NCI-H1417 (cell line): ENCODE results near the gene EIF4G2.
"Not testable (repeated sequence)": the region's sequence is repeated elsewhere in the genome, so short reads cannot be mapped to it uniquely, and the experiment has no call there.

Experiments
- DNase-seq, 3 experiments: peaks; one replicate each; lab custom pipeline; 2025; lab: John Stamatoyannopoulos, UW

The EIF4G2 gene

GRCh38 chr11:10808553-10809372, at the start of gene EIF4G2:
TSS of gene EIF4G2 (minus strand) at chr11:10808926.
- peak; percentile 97 to 99 (median 99) for DNase-seq

- peak; percentile 98 to 99 (median 99) for DNase-seq
Observed at GRCh38 chr11:10857709-10858438, 49.1 kb upstream of the EIF4G2 start, which contains the start of gene ZBED5. TSS of gene ZBED5 (minus strand) at chr11:10858053. CDS start at chr11:10854945, 3,108 bp downstream.

GRCh38 chr11:10857459-10857708, 48.7 kb upstream of the EIF4G2 start:
- no peak for DNase-seq

GRCh38 chr11:10856689-10857458, 48.1 kb upstream of the EIF4G2 start:
- DNase-seq = peak; percentile 69 to 83 (median 74)

- no peak for DNase-seq
Observed at GRCh38 chr11:10855295-10855694, 46.6 kb upstream of the EIF4G2 start.

GRCh38 chr11:10847960-10848860, 39.5 kb upstream of the EIF4G2 start:
- DNase-seq = no peak

GRCh38 chr11:10846660-10847059, 37.9 kb upstream of the EIF4G2 start:
- no peak for DNase-seq

- DNase-seq = no peak
Observed at GRCh38 chr11:10845589-10845988, 36.9 kb upstream of the EIF4G2 start.

GRCh38 chr11:10844796-10845195, 36.1 kb upstream of the EIF4G2 start:
- no peak for DNase-seq

GRCh38 chr11:10844356-10844755, 35.6 kb upstream of the EIF4G2 start:
- DNase-seq = no peak

- no peak for DNase-seq
Observed at GRCh38 chr11:10838881-10839280, 30.2 kb upstream of the EIF4G2 start.

GRCh38 chr11:10838083-10838482, 29.4 kb upstream of the EIF4G2 start:
- no peak for DNase-seq

- not testable (repeated sequence) for DNase-seq
Observed at GRCh38 chr11:10836884-10837283, 28.2 kb upstream of the EIF4G2 start.

- DNase-seq = no peak
Observed at GRCh38 chr11:10829139-10829538, 20.4 kb upstream of the EIF4G2 start.

GRCh38 chr11:10828402-10828801, 19.7 kb upstream of the EIF4G2 start:
- DNase-seq = no peak

GRCh38 chr11:10824888-10825287, 16.2 kb upstream of the EIF4G2 start:
- no peak for DNase-seq

- no peak for DNase-seq
Observed at GRCh38 chr11:10823152-10823579, 14.4 kb upstream of the EIF4G2 start.

GRCh38 chr11:10822491-10822890, 13.8 kb upstream of the EIF4G2 start:
- not testable (repeated sequence) for DNase-seq

- peak in 1 of 3 experiments; percentile 40 for DNase-seq
Observed at GRCh38 chr11:10818594-10818993, 9.9 kb upstream of the EIF4G2 start.

GRCh38 chr11:10813945-10814344, 5.2 kb upstream of the EIF4G2 start:
- no peak for DNase-seq

- peak in 1 of 3 experiments; percentile 62 for DNase-seq
Observed at GRCh38 chr11:10809373-10810160, 841 bp upstream of the EIF4G2 start.
